ENCODE measurements around the gene CADM1.

GRCh38 chr11:115321605-115322289 is 182.5 kb downstream of the CADM1 start:
- TF ChIP-seq CTCF (conservative IDR thresholded peaks at IDR 0.05 in 1 of 2, IDR thresholded peaks at IDR 0.05 in 1 of 2; ENCODE audit: low read depth in 1 of 2, low read length in 2 of 2), result no peak
- no peak for TF ChIP-seq EZH2 (IDR thresholded peaks at IDR 0.05; ENCODE audit: low read length, missing control alignments)
